GM12801 (cell line): ENCODE measurements around the gene IMPG2.

Experiments
- CTCF ChIP-seq: IDR thresholded peaks from one replicate; pipeline ENCODE4 v1.5.1; 2011; ENCODE audit warnings: control low read depth; ENCODE audit not compliant: insufficient read length; ENCODE audit errors: extremely low read depth

Gene IMPG2

GRCh38 chr3:101320475-101320874 lies at the start of gene IMPG2:
IMPG2 (minus strand) TSS chr3:101320575; CDS start chr3:101320372, 203 bp downstream.
- no peak for TF ChIP-seq CTCF

GRCh38 chr3:101362406-101362805 lies 42.0 kb upstream of the IMPG2 start:
- no peak for TF ChIP-seq CTCF

GRCh38 chr3:101351829-101352228 lies 31.5 kb upstream of the IMPG2 start:
- no peak for TF ChIP-seq CTCF

- no peak for TF ChIP-seq CTCF
Observed at GRCh38 chr3:101340591-101340990, 20.2 kb upstream of the IMPG2 start.

- no peak for TF ChIP-seq CTCF
Observed at GRCh38 chr3:101333883-101334282, 13.5 kb upstream of the IMPG2 start.

- TF ChIP-seq CTCF: no peak
Observed at GRCh38 chr3:101329016-101329673, 8.8 kb upstream of the IMPG2 start.

- TF ChIP-seq CTCF: no peak
Observed at GRCh38 chr3:101325393-101326134, 5.2 kb upstream of the IMPG2 start.
